Measurements from ENCODE around the gene HBS1L.
A peak's percentile ranks its signal among the peaks of the same experiment; 100 is the strongest.

Gene HBS1L

DNA sequence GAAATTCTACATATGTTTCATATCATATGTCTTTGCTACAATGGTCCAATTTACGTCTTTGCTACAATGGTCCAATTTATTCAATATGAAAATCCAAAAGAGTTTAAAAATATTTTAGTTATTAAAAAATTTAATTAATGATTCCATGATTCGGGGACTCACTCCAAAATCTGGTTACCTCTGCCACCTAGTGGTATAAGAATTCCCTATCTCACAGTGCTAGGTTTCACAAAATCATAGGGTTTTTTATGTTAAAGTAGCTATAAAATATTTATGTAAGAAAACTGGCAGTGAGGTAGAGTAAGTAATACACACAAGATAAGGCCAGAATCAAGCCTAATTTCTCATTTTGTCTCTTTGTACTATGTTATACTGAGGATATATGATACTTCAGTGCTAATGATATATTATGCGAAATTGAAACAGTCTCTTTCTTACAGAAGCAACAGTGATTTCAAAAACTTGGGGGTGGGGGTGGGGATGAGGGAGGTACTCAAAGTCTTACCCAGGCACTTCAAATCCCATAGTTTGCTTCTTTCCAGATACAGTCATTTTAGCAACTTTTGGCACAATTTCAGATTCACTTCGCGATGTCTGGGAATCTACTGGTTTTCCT lies 52.3 kb downstream of the HBS1L start:
- DNase-seq (ENCODE audit: low read depth in 2 of 2): no peak

DNA sequence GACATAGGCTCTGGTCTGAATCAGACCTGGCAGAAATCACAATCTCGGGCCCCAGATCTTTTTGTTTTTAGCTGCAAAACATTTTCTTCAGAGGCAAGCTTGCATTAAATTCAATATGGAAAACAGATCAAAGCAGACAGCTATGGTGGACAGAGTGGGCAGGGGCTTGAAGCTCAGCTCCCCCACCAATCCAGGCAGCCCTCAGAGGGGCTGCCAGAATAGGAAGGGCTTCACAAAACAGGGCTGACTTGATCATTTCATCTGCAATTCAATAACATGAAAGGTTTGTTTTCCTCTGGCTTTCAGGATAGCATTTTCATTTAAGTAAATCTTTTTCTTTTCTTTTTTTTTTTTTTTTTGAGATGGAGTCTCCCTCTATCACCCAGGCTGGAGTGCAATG lies 55.5 kb downstream of the HBS1L start:
- no peak for DNase-seq (ENCODE audit: low read depth in 2 of 2)

DNA sequence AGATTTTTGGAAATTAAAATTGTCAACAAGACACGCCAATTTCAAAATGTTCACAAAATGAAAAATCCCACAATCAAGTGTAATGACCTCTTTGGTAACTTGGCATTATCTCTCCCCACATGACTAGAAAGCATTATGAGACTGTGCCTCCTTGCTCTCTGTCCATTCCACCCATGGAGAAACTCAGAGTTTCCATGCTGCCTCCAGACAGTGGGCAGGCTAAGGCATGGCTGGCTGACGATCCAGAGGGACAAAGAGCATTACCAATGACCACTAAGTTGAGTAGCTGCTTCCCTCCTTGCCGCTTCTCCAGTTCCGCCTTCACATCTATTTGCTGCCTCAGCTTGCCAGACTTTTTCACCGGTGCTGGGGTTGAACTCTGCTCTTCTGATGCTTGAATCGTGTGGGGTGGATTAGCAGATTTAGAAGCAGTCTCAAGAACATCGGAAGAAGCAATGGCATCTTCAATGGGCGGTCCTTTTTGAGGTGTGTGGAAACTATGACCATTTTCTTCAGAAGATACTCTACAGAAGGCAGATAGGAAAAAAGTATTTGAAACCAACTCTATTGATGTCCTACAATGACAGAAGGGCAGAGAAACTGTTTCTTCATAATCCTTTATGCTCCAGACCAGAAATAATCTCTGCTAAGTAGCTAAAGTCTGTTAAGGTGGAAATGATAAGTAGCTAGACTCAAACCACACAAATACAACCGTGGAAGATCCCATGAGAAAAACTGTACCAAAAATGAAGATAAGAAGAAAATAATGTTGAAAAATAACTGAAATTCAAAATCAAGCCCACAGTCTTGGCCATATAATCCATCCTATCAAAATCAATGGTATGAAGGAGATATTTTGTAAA lies 57.3 kb downstream of the HBS1L start:
- no peak for DNase-seq (ENCODE audit: low read depth in 2 of 2)

DNA sequence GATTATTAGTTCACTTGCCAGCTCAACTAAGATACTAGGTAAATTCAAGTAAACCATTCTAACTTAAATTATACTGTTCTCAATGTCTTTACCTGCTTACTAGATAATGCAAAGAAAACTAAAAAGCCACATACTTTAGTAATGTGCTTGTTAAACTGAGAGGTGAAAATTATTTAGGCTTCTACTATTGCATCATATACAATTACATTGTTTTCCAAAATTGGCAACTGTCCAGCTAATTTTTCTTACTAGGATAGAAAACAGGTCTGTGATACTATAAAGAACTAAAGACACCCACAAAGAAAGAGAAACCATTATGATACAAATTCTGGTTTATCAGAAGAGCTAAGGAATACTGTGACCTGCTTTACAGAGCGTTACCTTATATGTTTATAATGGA lies 59.1 kb downstream of the HBS1L start:
- no peak for DNase-seq (ENCODE audit: low read depth in 2 of 2)

DNA sequence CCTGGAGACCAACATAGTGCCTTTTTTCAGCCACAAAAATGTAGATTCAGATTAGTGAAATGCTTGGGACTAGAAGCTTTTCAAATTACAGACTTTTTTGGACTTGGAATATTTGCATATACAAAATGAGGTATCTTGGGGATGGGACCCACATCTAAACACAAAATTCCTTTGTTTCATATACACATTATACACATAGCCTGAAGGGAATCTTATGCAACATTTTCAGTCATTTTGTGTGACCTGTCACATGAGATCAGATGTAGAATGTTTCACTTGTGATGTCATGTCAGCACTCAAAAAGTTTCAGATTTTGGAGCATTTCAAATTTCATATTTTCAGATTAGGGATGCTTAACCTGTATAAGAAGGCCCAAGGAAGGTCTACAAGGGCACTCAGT lies 60.2 kb downstream of the HBS1L start:
- DNase-seq (ENCODE audit: low read depth in 2 of 2): no peak

DNA sequence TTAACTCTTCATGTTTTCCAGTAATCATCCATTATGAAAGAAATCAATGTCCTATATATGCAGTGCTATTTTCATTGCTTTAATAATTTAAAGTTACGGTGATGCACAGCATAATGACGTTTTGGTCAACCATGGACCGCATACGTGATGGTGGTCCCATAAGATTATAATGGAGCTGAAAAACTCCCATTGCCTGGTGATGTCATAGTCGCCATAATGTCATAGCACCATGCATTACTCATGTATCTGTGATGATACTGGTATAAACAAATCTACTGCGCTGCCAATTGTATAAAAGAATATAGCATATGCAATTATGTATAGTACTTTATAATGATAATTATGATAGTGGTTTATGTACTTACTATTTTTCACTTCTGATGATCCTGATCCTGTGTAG lies 62.5 kb downstream of the HBS1L start:
- DNase-seq (ENCODE audit: low read depth in 2 of 2): no peak

DNA sequence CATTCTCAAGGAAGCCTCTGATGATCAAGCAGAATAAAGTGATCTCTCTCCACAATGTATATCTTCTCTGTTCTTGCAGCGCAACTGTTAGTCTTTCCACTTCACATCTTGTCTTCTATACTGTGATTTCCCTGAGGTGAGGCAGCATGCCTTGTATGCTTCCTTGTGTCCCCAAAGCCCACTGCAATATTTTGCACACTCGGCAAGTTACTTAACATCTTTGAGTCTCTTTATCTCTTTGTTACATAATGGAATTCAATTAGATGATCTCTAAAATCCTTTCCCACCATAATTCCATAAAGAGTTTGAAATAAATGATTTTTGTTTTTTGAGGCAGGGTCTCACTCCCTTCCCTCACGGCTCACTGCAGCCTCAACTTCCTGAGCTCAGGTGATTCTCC lies 64.4 kb downstream of the HBS1L start:
- no peak for DNase-seq (ENCODE audit: low read depth in 2 of 2)

DNA sequence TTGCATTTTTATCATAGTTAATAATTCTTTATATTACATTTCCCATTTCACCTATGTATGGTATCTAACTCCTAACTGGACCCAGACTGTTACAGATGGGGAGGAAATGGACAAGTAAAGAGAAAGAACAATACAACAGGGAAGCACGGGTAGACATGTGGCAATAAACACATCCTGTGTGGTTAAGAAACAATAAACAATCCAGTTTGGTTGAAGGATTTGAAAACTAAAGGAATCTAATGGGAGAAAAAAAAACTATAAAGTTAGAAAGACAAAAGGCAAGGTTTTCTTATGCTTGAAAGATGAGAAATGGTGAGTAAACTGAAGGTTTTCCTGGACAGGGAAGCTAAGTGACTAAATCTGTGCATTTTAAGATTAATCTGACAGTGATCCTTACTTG lies 69.8 kb downstream of the HBS1L start:
- no peak for DNase-seq (ENCODE audit: low read depth in 2 of 2)

DNA sequence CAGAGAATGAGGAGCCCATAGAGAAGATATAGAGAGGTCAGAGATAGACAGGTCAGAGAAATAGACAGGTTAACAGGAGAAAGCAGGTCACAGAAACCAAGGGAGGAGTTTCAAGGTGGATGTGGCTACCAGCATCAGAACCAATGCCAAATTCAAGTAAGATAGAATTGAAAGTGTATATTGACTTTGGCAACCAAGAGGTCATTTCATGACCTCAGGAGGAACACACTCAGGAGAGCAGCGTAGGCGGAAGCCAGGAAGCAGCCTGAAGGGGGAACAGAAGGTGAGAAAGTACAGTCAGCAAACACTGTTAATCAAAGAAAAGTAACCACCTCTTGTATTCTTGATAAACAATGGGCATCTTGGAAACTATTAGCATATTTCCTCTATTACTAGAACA lies 70.8 kb downstream of the HBS1L start:
- DNase-seq (ENCODE audit: low read depth in 2 of 2): peak in 1 of 2 donors; percentile 15

DNA sequence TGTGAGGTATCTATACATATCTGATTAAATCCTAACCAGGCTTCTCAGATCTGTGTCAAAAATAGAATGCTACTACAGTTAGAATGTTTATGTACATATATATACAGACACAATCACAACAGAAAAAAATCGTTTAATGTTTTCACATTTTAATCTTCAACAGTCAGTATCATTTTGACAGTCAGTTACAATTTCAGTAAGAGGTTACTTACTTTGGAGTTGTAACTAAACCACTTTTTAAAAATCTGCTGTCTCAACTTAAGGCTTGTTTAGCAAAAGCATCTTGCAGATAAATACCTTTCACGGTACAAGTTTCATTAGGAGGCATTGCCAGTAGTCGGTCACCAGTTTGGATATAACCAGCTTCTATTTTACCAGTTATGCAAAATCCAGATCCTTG lies 72.5 kb downstream of the HBS1L start:
- DNase-seq (ENCODE audit: low read depth in 2 of 2): no peak

DNA sequence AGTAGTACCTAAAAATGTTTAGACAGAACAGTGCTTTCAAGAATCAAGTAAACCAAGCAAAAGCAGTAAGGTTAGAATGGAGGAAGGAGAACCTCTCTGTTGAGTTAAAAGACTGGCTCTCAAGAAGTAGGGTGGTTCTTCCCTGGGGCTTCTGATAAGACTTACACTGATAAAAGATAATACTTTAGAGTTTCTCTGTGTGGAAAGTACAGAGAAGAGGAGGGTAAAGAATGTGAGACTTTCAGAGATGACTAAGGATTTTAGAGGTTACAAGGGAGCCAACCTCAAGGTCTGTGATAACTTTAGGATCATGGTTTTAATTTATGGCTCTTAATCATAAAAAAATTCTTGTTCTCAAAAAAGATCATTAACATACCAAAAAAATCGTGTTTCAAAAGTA lies 73.8 kb downstream of the HBS1L start:
- no peak for DNase-seq (ENCODE audit: low read depth in 2 of 2)

DNA sequence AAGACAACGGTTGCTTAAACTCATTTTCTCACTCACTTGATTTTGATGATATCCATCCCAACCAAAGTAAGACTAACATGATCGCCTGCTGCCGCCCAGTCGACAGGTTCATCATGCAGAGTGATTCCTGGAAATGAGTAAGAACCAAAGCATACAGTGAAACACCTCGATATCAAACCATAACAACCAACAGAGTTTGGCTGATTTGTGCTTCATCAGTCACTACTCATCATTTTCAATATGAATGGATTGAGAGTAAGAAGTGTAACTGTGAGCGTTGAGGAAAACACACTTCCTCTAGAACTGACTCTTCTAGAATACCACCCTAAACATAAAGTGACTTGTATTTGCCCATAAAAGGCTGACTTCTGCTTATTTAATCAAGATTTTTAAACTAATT lies 75.5 kb downstream of the HBS1L start:
- peak; percentile 39 to 51 for DNase-seq (ENCODE audit: low read depth in 2 of 2)

DNA sequence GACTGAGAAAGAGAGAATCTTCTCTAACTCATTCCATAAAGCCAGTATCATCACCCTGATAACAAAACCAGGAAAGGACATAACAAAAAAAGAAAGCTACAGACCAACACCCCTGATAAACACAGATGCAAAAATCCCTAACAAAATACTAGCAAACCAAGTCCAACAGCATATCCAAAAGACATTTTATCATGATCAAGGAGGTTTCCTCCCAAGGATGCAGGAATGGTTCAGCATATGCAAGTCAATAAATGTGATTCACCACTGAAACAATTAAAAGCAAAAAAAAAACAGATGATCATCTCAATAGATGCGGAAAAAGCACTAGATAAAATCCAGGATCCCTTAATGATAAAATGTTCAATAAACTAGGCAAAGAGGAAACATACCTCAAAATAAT lies 80.3 kb downstream of the HBS1L start:
- no peak for DNase-seq (ENCODE audit: low read depth in 2 of 2)

DNA sequence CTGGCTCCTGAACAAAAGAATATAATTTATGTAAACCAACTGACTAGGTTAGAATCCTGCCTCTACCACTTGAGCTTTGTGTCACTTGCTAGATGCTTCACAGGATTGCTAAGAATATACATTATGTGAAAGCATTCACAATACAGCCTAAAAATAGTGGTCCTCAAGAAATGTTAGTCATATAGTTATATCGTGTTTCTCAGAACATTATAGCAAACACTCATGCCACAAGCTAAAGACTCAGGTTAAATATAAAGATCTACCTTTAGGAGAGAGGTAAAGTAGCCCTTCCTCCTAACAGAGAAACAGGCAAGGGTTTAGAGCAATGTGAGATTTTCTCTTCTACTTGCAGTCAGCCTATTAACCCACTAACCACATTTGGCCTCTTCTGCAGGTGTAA lies 86.9 kb downstream of the HBS1L start:
- no peak for DNase-seq (ENCODE audit: low read depth in 2 of 2)

DNA sequence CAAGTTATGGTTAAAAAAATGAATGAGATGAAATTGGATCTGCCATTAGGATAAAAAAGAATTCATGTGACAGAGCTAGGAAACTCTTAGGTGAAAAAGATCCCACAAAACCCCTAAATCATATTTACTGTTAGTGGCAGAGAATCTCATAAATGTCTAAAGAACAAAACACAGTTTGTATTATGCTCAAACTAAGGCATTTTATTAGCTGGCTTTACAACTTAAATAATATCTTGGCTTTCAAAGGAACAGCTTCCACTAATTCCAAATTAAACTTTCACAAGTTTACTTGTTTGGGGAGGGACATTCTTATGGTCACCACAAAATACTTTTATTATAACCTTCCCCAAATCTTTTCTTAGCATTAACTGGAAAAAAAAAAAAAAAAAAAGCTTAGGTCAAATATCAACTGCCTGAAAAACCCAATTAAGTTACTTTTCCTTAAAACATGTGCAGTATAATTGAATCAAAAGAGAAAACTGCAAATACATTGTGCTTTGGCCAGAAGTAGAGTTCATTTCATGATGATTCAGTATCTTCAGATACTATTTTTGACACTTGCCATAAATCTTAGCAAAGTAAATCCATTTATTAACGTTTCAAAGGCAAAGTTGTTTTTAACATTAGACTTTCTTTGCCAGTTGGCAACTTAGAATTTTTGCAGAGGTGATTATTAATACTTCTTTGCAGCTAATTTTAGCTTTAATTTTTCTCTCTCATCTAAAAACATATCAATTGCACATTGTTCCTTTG lies 90.0 kb downstream of the HBS1L start:
- no peak for DNase-seq (ENCODE audit: low read depth in 2 of 2)

DNA sequence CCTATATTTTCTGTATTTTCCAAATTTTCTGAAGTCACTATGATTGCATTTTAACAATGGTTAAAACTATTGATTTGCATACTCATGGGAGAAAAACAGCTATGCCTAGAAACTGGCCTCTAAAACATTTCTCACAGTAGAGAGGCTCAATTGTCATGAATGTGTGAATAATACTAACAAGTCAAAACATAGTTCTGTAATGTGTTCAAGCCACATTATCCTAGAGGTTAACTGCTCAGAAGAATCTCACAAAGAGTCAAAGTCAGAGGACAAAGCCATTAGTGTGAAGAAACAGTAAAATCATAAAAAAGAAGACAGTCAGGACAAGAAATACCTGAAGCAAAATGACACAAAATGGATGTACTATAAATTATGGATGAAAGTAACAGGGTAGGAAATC lies 92.2 kb downstream of the HBS1L start:
- no peak for DNase-seq (ENCODE audit: low read depth in 2 of 2)

DNA sequence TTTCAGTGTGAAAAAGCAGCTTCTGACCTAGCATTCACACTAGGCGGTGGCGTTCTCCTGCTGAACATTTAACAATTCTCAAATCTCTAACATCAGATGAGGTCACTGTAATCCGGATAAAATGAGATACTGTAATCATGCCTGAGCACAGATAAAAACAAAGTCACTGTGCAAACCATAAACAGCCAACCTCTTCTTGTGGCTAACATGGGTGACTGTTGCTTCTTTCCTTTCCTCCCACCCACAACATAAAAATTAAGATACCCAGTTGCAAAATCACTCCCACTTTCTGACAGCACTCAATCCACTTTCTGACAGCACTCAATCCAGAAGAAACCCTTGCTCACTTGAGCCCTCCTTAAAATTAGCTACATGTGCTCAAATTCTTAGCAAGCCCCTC lies 93.3 kb downstream of the HBS1L start:
- no peak for DNase-seq (ENCODE audit: low read depth in 2 of 2)

DNA sequence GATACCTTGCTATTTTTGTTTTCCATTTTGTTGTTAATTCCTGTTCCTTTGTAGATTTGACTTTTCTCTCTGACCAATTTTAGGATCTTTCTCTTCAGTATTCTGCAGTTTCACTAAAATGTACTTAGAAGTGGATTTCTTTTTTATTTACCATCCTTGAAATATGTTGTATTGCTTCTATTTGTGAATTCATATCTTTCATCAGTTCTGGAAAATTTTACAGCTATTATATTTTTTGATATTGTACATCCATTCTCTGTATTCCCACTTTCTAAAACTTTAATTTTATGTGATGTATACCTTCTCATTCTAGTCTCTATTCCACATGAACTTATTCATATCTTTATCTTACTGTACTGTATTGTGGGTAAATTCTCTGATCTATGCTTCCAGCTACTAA lies 95.0 kb downstream of the HBS1L start:
- no peak for DNase-seq (ENCODE audit: low read depth in 2 of 2)

DNA sequence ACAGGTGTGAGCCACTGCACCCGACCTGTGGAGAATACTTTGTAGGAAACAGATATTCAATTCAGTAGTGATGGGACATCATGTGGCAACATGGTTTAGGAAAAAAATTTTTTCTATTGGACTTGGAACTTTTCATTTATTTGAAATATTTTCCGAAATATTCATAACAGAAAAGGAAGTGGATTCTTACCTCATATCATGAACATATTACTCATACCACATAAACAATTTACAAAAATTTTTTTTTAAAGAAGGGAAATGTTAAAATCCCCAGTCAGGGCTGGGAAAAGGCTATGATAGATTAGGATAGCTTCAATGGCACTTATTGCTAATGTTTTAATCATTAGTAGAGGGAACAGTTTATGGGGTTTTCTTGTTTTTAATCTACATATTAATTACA lies 97.9 kb downstream of the HBS1L start:
- no peak for DNase-seq (ENCODE audit: low read depth in 2 of 2)

DNA sequence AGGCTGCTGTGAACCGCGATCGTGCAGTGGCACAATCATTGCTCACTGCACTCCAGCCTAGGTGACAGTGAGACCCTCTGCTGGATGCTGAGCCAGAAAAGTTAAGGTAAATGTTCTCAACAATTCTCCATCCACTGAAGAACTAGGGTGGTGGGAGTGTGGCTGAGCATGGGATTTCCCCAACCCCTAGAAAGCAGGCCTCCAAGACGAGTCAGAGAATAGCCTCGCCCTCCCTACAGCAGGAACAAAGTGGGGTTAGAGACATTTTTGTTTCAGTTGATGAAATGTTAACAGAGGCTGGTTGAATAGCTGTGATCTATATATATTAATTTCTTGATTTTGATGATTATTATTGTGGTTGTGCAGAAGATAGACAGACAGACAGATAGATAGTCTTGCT lies 98.6 kb downstream of the HBS1L start:
- no peak for DNase-seq (ENCODE audit: low read depth in 2 of 2)

DNA sequence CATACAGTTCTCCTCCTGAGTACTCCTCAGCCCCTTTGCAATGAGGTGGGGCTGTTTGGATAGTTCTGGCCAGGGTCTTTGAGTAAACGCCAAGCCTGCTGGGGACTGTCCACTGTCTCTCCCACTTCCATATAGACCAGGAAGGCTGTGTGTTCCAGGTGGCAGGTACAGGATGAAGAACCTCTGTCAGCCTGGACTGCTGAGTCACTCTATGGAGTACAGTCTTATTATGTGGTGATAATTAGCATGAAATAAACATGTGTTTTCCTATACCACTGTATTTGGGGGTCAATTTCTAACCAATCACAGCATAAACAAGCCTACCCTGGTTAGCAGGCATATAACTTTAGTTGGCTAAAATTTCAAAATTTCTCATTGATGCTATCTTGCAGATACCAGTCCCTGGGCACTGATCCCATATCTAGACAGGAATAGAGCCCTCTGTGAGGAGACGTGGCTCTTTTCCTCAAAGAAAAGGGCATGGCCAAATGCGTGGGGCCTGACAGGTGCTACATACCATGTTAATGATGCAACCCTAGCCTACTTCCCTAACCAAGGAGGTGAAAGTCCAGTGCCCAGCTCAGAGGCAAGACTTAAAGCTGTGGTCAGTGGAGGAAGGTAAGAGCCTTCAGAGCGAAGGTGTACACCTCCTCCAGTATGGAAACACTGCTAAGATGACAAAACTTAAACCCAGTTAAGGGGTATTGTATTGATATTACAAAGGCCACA lies 100.2 kb downstream of the HBS1L start:
- no peak for DNase-seq (ENCODE audit: low read depth in 2 of 2)
